GM12801 (cell line): ENCODE data around the gene ITPR1.

Source experiments
- TF ChIP-seq, protein P1 (sequence below): IDR thresholded peaks from one replicate; pipeline ENCODE4 v1.5.1; 2011; ENCODE audit warnings: control low read depth; ENCODE audit not compliant: insufficient read length; ENCODE audit errors: extremely low read depth

Gene ITPR1

GRCh38 chr3:4501437-4501836 lies 8.3 kb downstream of the ITPR1 start:
- TF ChIP-seq, protein P1, sequence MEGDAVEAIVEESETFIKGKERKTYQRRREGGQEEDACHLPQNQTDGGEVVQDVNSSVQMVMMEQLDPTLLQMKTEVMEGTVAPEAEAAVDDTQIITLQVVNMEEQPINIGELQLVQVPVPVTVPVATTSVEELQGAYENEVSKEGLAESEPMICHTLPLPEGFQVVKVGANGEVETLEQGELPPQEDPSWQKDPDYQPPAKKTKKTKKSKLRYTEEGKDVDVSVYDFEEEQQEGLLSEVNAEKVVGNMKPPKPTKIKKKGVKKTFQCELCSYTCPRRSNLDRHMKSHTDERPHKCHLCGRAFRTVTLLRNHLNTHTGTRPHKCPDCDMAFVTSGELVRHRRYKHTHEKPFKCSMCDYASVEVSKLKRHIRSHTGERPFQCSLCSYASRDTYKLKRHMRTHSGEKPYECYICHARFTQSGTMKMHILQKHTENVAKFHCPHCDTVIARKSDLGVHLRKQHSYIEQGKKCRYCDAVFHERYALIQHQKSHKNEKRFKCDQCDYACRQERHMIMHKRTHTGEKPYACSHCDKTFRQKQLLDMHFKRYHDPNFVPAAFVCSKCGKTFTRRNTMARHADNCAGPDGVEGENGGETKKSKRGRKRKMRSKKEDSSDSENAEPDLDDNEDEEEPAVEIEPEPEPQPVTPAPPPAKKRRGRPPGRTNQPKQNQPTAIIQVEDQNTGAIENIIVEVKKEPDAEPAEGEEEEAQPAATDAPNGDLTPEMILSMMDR = no peak

GRCh38 chr3:4501927-4502326 lies 8.8 kb downstream of the ITPR1 start:
- TF ChIP-seq, protein P1 = no peak

GRCh38 chr3:4503050-4503449 lies 9.9 kb downstream of the ITPR1 start:
- TF ChIP-seq, protein P1 = no peak

DNA sequence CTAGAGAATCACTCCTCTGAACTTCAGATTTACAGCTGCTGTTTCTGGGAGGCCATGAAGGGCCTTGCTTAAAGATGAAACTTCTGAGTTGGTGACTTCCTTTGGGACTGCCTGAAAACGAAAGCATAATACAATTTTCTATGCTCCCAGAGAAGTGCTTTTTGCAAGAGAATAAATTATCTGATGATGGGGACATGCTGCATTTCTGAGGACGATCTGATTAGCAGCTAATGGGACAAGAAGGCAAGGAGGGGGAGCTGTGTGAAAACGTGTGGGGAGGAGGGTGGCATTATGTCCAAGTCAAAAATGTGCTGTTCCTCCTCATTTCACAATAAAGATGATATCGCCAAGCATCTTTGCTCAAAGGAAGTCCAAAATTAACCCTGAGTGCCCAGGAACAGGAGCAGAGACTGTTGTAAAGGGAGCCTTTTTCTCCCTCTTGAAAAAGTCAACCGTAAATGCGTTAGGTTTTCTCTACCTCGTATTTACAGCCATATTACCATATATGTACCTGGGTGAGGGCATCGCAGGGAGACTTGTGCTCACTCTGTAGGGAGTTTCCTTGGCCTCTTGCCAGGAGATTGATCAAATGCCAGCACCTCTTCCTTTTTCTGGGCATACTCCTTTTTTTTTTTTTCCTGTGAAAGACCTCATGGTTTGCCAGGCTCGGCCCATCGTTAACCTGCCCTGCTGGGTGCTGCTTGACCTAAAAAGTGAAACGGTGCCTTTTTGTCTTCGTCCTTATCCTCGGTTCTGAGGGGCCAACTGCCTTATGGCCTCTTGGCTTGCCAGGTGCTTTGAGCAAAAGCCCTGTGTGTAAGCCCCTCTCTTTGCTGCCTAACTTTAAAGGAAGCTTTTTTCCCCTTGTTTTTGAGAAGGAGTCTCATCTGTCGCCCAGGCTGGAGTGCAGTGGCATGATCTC lies 11.5 kb downstream of the ITPR1 start:
- TF ChIP-seq, protein P1 = no peak

DNA sequence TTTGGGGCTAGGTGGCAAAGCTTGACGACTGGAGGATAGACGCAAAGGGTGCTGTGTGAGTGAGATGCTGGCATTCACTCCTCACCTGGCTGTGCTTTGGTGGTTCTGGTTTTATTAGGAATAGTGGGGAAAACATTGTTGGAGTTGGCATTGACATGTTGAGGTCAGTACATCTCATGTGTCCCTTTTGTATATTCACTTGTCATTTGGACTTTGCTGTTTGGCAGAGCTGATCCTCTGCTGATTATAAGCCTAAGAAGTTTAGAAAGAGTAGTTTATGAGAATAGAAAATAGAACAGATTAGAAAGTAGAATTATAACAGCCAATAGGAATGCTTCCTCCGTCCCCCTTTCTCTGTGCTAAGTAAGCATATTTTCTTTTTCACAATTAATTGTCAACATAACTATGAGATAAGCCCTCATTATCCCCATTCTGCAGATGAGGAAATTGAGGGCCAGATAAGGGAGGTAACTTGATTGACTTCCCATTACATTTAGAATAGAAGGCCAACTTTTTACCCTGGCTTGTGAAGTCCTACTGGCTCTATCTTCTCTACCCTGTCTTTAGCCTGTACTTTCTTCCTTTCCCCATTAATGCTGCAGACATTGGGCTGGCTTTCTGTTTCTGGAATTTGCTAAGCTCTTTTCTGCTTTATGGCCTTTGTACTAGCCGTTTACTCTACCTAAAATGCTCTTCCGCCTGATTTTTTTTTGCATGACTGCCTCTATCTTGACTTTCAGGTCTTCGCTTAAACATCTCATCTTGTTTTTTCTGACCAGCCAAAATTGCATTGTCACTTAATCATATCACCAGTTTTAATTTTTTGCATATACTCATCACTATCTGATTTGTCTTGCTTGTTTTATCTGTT lies 12.8 kb downstream of the ITPR1 start:
- TF ChIP-seq, protein P1 = no peak

- TF ChIP-seq, protein P1 = no peak
These were observed 13.4 kb downstream of the ITPR1 start for GRCh38 chr3:4506559-4507023.

DNA sequence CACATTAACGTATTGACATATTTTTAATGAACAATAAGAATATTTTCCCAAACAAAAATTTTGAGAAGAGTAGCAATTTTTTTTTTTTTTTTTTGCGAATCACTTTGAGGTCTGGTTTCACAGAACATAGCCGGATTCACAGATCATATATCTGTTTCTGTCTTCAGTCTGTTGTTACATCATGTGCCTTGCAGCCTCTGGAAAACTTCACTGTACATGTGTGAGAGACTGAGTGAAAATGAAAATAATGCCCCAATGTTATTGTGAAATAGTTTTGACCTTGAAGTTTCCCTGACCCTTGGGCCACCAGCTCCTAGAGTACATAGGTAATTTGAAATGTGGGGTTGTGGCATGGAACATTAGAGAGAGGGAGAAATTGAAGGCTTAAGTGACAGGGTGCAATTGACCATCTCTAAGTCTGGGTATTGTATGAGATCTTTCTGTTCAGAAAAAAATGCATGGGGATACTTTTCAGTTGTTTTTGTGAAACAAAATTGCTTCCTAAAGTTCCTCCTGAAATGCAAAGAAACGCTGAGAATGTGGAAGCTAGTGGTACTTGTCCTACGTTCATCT lies 14.0 kb downstream of the ITPR1 start:
- TF ChIP-seq, protein P1 = no peak
